ENCODE data around the gene NECTIN2. TPM values are rescaled to one million over a fixed set of nuclear protein-coding genes. Genes with fewer than 3 reads are reported as not detected.

The NECTIN2 gene
- polyA plus RNA-seq, 1 experiment: 80.2 TPM

DNA sequence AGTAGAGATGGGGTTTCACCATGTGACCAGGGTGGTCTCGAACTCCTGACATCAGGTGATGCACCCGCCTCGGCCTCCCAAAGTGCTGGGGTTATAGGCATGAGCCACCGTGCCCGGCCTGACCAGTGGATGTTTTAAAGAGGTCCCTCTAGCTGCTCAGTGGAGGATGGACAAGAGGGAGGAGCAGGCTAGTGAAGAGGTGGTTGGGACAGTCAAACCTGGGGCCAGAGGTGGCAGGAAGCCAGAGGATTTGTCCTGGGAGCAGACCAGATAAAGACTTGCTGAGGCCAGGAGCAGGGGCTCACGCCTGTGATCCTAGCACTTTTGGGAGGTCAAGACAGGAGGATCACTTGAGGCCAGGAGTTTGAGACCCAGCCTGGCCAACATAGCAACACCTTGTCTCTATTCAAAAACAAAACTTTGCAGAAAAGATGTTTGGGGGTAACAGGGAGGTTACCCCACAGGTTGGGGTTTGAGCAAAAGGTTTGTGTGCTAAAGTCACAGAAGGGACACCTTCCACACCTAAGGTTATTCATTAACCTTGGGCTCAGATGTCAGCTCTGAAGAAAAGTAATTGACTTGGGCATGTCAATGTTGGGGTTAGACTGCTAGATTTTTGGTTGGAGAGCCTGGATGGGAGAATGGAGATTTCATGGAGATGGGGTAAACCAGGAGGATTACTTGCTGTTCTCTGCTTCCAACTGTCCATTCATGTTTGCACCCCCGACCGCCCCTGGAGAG is 28.2 kb upstream of the NECTIN2 start:
- TF ChIP-seq, protein P1, sequence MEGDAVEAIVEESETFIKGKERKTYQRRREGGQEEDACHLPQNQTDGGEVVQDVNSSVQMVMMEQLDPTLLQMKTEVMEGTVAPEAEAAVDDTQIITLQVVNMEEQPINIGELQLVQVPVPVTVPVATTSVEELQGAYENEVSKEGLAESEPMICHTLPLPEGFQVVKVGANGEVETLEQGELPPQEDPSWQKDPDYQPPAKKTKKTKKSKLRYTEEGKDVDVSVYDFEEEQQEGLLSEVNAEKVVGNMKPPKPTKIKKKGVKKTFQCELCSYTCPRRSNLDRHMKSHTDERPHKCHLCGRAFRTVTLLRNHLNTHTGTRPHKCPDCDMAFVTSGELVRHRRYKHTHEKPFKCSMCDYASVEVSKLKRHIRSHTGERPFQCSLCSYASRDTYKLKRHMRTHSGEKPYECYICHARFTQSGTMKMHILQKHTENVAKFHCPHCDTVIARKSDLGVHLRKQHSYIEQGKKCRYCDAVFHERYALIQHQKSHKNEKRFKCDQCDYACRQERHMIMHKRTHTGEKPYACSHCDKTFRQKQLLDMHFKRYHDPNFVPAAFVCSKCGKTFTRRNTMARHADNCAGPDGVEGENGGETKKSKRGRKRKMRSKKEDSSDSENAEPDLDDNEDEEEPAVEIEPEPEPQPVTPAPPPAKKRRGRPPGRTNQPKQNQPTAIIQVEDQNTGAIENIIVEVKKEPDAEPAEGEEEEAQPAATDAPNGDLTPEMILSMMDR (IDR thresholded peaks at IDR 0.05; ENCODE audit: low read depth, low read length): no peak
- CTCF ChIA-PET: no interaction called here
- POLR2A ChIA-PET: interaction anchor here (0.9 kb wide), 1 partner anchor 9 kb away, joined by 3 read pairs; the partner anchor contains the start of gene BCAM
- Histone ChIP-seq H3K4me3 (ENCODE audit: low read depth, low read length) (no peak overlapping the region), H3K9me3 (ENCODE audit: control insufficient read depth, insufficient read depth, low read length) (no peaks in the 10 kb centered on the region; the same call in 1 of the 2 replicates), H3K27ac (ENCODE audit: low read depth, low read length) (no peak overlapping the region), H3K27me3 (ENCODE audit: control insufficient read depth, insufficient read depth, low read length) (no peaks in the 10 kb centered on the region)
- no peak for DNase-seq (ENCODE audit: low read depth, low spot score)

DNA sequence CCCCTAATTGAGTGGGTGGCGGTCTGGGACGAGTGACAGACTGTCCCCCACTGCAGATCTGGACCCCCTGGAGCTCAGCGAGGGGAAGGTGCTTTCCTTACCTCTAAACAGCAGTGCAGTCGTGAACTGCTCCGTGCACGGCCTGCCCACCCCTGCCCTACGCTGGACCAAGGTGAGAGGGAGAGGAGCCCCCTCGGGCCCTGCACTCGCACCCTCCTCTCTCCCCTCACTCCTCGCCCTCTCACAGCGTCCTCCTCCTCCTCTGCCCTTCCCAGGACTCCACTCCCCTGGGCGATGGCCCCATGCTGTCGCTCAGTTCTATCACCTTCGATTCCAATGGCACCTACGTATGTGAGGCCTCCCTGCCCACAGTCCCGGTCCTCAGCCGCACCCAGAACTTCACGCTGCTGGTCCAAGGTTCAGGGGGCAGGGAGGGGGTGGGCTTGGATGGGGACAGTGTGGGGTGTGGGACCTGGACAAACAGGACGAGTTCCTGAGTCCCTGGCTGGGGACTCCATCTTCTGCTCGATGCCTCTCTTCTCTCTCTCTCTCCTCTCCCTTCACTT is 27.5 kb upstream of the NECTIN2 start:
- TF ChIP-seq, protein P1 (IDR thresholded peaks at IDR 0.05; ENCODE audit: low read depth, low read length): no peak
- ChIA-PET CTCF (no interaction called here), POLR2A (no interaction called here)

DNA sequence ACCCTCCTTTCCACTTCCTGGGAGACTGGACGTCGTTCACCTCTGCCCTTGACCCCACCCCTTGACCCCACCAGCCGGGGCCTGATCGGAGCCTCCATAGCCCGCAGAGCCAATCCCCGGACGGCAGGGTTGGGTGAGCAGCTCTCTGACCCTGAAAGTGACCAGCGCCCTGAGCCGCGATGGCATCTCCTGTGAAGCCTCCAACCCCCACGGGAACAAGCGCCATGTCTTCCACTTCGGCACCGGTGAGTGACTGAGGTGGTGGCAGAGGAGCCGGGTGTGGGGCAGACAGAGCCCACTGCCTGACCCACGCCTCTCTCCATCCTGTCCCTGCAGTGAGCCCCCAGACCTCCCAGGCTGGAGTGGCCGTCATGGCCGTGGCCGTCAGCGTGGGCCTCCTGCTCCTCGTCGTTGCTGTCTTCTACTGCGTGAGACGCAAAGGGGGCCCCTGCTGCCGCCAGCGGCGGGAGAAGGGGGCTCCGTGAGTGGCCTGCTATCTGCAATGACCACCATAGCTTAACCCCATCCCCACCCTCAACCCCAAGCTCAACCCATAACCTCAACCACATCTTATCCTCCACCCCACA is 26.8 kb upstream of the NECTIN2 start:
- CTCF ChIA-PET: no interaction called here
- TF ChIP-seq, protein P1 (IDR thresholded peaks at IDR 0.05; ENCODE audit: low read depth, low read length): no peak
- POLR2A ChIA-PET: interaction anchor here (0.6 kb wide), 1 partner anchor 23 kb away, joined by 3 read pairs; no protein-coding TSS in a partner anchor
- Histone ChIP-seq H3K4me3 (ENCODE audit: low read depth, low read length) (no peak overlapping the region), H3K9me3 (ENCODE audit: control insufficient read depth, insufficient read depth, low read length) (no peaks in the 10 kb centered on the region; the same call in 1 of the 2 replicates), H3K27ac (ENCODE audit: low read depth, low read length) (no peak overlapping the region), H3K27me3 (ENCODE audit: control insufficient read depth, insufficient read depth, low read length) (no peaks in the 10 kb centered on the region)
- DNase-seq (ENCODE audit: low read depth, low spot score): no peak

More for the DNA sequence above, 27.5 kb upstream of the NECTIN2 start:
- no peaks in the 10 kb centered on the region for H3K27me3 ChIP-seq (ENCODE audit: control insufficient read depth, insufficient read depth, low read length)
- DNase-seq (ENCODE audit: low read depth, low spot score): no peak
- H3K9me3 ChIP-seq (ENCODE audit: control insufficient read depth, insufficient read depth, low read length): no peaks in the 10 kb centered on the region; the same call in 1 of the 2 replicates
- no peak overlapping the region for H3K4me3 ChIP-seq (ENCODE audit: low read depth, low read length)
- H3K27ac ChIP-seq (ENCODE audit: low read depth, low read length): no peak overlapping the region

DNA sequence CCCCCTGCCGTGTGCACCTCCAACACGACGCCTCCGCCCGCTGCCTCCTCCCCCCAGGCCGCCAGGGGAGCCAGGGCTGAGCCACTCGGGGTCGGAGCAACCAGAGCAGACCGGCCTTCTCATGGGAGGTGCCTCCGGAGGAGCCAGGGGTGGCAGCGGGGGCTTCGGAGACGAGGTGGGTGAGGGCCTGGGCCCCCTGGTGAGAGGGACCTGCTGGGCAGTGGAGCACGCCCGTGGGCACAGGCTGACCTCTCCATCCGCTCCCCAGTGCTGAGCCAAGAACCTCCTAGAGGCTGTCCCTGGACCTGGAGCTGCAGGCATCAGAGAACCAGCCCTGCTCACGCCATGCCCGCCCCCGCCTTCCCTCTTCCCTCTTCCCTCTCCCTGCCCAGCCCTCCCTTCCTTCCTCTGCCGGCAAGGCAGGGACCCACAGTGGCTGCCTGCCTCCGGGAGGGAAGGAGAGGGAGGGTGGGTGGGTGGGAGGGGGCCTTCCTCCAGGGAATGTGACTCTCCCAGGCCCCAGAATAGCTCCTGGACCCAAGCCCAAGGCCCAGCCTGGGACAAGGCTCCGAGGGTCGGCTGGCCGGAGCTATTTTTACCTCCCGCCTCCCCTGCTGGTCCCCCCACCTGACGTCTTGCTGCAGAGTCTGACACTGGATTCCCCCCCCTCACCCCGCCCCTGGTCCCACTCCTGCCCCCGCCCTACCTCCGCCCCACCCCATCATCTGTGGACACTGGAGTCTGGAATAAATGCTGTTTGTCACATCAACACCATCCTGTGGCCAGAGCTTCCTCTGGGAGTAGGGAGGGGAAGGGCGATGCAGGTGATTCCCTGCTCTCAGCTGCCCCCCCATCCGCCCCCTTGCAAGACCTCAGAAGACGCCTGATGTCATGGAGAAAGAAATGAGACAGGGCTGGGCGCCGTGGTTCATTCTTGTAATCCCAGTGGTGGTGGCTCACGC is 25.2 kb upstream of the NECTIN2 start:
- ChIA-PET POLR2A (interaction anchor here (0.7 kb wide), 1 partner anchor 211 kb away, joined by 3 read pairs; no protein-coding TSS in a partner anchor), CTCF (interaction anchor here (0.6 to 1.0 kb wide), 2 partner anchors 55 to 97 kb away, joined by 4 to 6 read pairs; no protein-coding TSS in a partner anchor)
- Histone ChIP-seq H3K27me3 (ENCODE audit: control insufficient read depth, insufficient read depth, low read length) (peaks cover 6% of the 10 kb centered on the region), H3K4me3 (ENCODE audit: low read depth, low read length) (no peak overlapping the region), H3K27ac (ENCODE audit: low read depth, low read length) (no peak overlapping the region), H3K9me3 (ENCODE audit: control insufficient read depth, insufficient read depth, low read length) (no peaks in the 10 kb centered on the region; the same call in 1 of the 2 replicates)
- no peak for DNase-seq (ENCODE audit: low read depth, low spot score)
- TF ChIP-seq, protein P1 (IDR thresholded peaks at IDR 0.05; ENCODE audit: low read depth, low read length): no peak

All from AG04450 (cell line).